Measurements from ENCODE around the gene TIMP2.

DNA sequence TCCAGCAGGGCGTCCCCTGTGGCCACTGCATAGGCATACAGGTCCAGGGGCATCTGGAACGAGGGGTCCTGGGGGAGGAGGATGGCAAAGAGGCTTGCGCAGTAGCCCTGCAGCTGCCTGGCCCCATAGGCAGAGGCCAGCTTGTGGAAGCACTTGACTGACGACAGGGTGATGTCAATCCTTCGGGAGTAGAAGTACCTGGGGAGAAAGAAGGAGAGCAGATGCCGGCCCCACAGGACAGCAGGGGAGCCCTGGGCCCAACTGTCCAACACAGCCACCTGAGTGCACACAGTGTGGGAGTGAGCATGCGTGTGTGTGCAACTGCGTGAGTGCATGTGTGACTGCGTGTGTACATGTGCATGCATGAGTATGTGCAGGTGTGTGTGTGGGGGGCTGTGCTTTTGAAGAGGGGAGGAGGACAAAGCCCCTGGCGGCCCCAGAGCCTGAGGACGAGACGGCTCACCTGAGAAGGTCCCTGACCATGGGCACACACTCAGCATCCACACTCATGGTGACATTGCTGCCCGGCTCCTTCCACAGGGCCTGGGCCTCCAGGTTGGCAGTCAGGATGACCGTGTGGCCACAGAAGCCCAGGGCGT is 47.4 kb upstream of the TIMP2 start:
- TF ChIP-seq, protein P1, sequence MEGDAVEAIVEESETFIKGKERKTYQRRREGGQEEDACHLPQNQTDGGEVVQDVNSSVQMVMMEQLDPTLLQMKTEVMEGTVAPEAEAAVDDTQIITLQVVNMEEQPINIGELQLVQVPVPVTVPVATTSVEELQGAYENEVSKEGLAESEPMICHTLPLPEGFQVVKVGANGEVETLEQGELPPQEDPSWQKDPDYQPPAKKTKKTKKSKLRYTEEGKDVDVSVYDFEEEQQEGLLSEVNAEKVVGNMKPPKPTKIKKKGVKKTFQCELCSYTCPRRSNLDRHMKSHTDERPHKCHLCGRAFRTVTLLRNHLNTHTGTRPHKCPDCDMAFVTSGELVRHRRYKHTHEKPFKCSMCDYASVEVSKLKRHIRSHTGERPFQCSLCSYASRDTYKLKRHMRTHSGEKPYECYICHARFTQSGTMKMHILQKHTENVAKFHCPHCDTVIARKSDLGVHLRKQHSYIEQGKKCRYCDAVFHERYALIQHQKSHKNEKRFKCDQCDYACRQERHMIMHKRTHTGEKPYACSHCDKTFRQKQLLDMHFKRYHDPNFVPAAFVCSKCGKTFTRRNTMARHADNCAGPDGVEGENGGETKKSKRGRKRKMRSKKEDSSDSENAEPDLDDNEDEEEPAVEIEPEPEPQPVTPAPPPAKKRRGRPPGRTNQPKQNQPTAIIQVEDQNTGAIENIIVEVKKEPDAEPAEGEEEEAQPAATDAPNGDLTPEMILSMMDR (conservative IDR thresholded peaks at IDR 0.05; ENCODE audit: low read depth, low read length), result no peak
- no peak for TF ChIP-seq EZH2 (IDR thresholded peaks at IDR 0.05; ENCODE audit: borderline replicate concordance, low read depth, low read length, poor library complexity, severe bottlenecking)

Data from A673 (cell line).